ENCODE data around the gene PTGDS. TPM values are rescaled to one million over a fixed set of nuclear protein-coding genes. Genes with fewer than 3 reads are reported as not detected.

PTGDS gene
- total and polyA plus RNA-seq, 4 donors, result 0.23 to 15.2 (median 6.4) TPM

GRCh38 chr9:136980669-136981478 is 3.6 kb downstream of the PTGDS start:
- Histone ChIP-seq H3K4me3 (ENCODE audit: low read depth in 1 of 3, low read length in 3 of 3) (no peak overlapping the region), H3K27ac (ENCODE audit: low read depth in 1 of 2, low read length in 2 of 2) (no peak overlapping the region), H3K4me1 (ENCODE audit: control insufficient read depth in 4 of 4, insufficient read depth in 4 of 4, low read length in 3 of 4) (peaks cover 0 to 9% (median 5%) of the 10 kb centered on the region in 4 donors), H3K9me3 (ENCODE audit: control insufficient read depth in 4 of 4, low read length in 3 of 4) (no peaks in the 10 kb centered on the region), H3K36me3 (ENCODE audit: control insufficient read depth in 4 of 4, insufficient read depth in 3 of 4, low read depth in 1 of 4, low read length in 3 of 4) (no peaks in the 10 kb centered on the region), H3K27me3 (ENCODE audit: control insufficient read depth in 4 of 4, insufficient read depth in 4 of 4, low read length in 3 of 4) (peaks cover 0 to 6% (median under 1%) of the 10 kb centered on the region in 4 donors), H3K9ac (ENCODE audit: low read depth in 1 of 2, low read length in 2 of 2) (no peak overlapping the region)
- no peak for TF ChIP-seq YY1 (IDR thresholded peaks at IDR 0.05)
- no peak for TF ChIP-seq NR2F2 (IDR thresholded peaks at IDR 0.05)
- no peak for TF ChIP-seq SP1 (IDR thresholded peaks at IDR 0.05)
- TF ChIP-seq, protein P1, sequence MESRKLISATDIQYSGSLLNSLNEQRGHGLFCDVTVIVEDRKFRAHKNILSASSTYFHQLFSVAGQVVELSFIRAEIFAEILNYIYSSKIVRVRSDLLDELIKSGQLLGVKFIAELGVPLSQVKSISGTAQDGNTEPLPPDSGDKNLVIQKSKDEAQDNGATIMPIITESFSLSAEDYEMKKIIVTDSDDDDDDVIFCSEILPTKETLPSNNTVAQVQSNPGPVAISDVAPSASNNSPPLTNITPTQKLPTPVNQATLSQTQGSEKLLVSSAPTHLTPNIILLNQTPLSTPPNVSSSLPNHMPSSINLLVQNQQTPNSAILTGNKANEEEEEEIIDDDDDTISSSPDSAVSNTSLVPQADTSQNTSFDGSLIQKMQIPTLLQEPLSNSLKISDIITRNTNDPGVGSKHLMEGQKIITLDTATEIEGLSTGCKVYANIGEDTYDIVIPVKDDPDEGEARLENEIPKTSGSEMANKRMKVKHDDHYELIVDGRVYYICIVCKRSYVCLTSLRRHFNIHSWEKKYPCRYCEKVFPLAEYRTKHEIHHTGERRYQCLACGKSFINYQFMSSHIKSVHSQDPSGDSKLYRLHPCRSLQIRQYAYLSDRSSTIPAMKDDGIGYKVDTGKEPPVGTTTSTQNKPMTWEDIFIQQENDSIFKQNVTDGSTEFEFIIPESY (IDR thresholded peaks at IDR 0.05), result no peak
- no peak for TF ChIP-seq RAD21 (IDR thresholded peaks at IDR 0.05)
- TF ChIP-seq EGR1 (IDR thresholded peaks at IDR 0.05; ENCODE audit: low read depth in 2 of 2), result no peak
- TF ChIP-seq GABPA (IDR thresholded peaks at IDR 0.05 in 1 of 2, conservative IDR thresholded peaks at IDR 0.05 in 1 of 2), result no peak
- no peak for TF ChIP-seq CTCF (IDR thresholded peaks at IDR 0.05; ENCODE audit: low read depth, low read length, missing input control)
- TF ChIP-seq FOXA1 (IDR thresholded peaks at IDR 0.05), result no peak
- TF ChIP-seq JUND (IDR thresholded peaks at IDR 0.05), result no peak
- TF ChIP-seq HNF4A (conservative IDR thresholded peaks at IDR 0.05), result no peak
- no peak for TF ChIP-seq TAF1 (conservative IDR thresholded peaks at IDR 0.05)
- TF ChIP-seq, protein P2, sequence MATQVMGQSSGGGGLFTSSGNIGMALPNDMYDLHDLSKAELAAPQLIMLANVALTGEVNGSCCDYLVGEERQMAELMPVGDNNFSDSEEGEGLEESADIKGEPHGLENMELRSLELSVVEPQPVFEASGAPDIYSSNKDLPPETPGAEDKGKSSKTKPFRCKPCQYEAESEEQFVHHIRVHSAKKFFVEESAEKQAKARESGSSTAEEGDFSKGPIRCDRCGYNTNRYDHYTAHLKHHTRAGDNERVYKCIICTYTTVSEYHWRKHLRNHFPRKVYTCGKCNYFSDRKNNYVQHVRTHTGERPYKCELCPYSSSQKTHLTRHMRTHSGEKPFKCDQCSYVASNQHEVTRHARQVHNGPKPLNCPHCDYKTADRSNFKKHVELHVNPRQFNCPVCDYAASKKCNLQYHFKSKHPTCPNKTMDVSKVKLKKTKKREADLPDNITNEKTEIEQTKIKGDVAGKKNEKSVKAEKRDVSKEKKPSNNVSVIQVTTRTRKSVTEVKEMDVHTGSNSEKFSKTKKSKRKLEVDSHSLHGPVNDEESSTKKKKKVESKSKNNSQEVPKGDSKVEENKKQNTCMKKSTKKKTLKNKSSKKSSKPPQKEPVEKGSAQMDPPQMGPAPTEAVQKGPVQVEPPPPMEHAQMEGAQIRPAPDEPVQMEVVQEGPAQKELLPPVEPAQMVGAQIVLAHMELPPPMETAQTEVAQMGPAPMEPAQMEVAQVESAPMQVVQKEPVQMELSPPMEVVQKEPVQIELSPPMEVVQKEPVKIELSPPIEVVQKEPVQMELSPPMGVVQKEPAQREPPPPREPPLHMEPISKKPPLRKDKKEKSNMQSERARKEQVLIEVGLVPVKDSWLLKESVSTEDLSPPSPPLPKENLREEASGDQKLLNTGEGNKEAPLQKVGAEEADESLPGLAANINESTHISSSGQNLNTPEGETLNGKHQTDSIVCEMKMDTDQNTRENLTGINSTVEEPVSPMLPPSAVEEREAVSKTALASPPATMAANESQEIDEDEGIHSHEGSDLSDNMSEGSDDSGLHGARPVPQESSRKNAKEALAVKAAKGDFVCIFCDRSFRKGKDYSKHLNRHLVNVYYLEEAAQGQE (IDR thresholded peaks at IDR 0.05), result no peak
- TF ChIP-seq FOXA2 (IDR thresholded peaks at IDR 0.05), result no peak
- no peak for TF ChIP-seq RXRA (IDR thresholded peaks at IDR 0.05)
- no peak for TF ChIP-seq HNF4G (IDR thresholded peaks at IDR 0.05)
- no peak for TF ChIP-seq ATF3 (IDR thresholded peaks at IDR 0.05)
- no peak for TF ChIP-seq MAX (IDR thresholded peaks at IDR 0.05)
- 91% methylated on average over 16 of the region's 16 CpGs for WGBS
- no peak for DNase-seq (ENCODE audit: low spot score)
